Erythroblast (primary cell): Measurements from ENCODE around the gene UBASH3A.

Experiments used
- GATA1 ChIP-seq: IDR thresholded peaks from 2 replicates; pipeline ENCODE4 v1.6.1; 2011; ENCODE audit warnings: low read depth, mild to moderate bottlenecking, control low read depth, low read length, moderate library complexity
- POLR2A ChIP-seq: IDR thresholded peaks from 2 replicates; pipeline ENCODE4 v1.6.1; 2011; ENCODE audit warnings: mild to moderate bottlenecking, low read length

DNA sequence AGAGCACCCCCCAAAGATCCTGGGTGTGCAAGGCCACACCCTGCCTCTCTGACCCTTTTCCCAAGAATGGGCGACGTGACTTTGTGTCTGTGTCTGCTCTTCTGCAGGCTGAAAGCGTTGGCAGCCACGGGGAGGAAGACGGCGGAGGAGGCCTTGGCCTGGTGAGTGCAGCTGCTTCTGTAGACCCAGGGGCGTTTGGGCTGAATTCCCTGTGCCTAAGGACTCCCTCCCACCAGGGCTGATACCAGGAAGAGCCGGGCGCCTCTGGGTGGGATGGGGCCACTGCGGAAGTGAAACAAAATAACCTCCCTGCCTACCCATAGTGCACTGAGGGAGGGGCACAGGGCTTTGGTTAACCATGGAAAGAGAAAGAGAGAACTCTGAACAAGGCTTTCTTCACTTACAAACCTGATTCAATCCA, 2.5 kb downstream of the UBASH3A start:
- no peak for TF ChIP-seq POLR2A
- no peak for TF ChIP-seq GATA1
